HepG2 (cell line): Measurements from ENCODE around the gene ATAD3C. TPM values are rescaled to one million over a fixed set of nuclear protein-coding genes. Genes with fewer than 3 reads are reported as not detected.

Experiments
- CHCHD3 ChIP-seq: sonication (generic); formaldehyde crosslinking; IDR thresholded peaks from 2 replicates; pipeline ENCODE4 v1.8.0; 2022; ENCODE audit warnings: mild to moderate bottlenecking, missing genetic modification reagents, moderate library complexity
- EP300 ChIP-seq, 3 experiments: sonication (generic) in 1 of 3; formaldehyde crosslinking in 1 of 3; IDR thresholded peaks; 2 replicates each; pipeline versions ENCODE4 v1.5.1 to v1.6.1; 2011 to 2020; ENCODE audit warnings: low read depth in 2 of 3, low read length in 2 of 3, borderline replicate concordance in 1 of 3, improper control_type of control experiment in 1 of 3, mild to moderate bottlenecking in 1 of 3, missing genetic modification reagents in 1 of 3, moderate library complexity in 1 of 3
- HNRNPK ChIP-seq: fragments of 200-400 bp; formaldehyde crosslinking; IDR thresholded peaks from 2 replicates; pipeline ENCODE4 v1.6.1; 2018; ENCODE audit warnings: low read length, low read depth, moderate library complexity, mild to moderate bottlenecking; ENCODE audit not compliant: poor library complexity, severe bottlenecking
- MED8 ChIP-seq: sonication (generic); formaldehyde crosslinking; IDR thresholded peaks from 2 replicates; pipeline ENCODE4 v1.8.1; 2023; ENCODE audit warnings: mild to moderate bottlenecking, missing genetic modification reagents; ENCODE audit not compliant: insufficient replicate concordance
- MIXL1 ChIP-seq: IDR thresholded peaks from 2 replicates; pipeline ENCODE4 v1.6.1; 2016
- NCOR1 ChIP-seq: fragments of 200-600 bp; sonication (generic); IDR thresholded peaks from 2 replicates; pipeline ENCODE4 v1.7.0; 2017; ENCODE audit warnings: antibody characterized with exemption, low read length, borderline replicate concordance
- NFIB ChIP-seq: sonication (generic); formaldehyde crosslinking; IDR thresholded peaks from 2 replicates; pipeline ENCODE4 v1.9.0; 2021; ENCODE audit warnings: missing genetic modification reagents, mild to moderate bottlenecking, borderline replicate concordance
- ONECUT2 ChIP-seq: sonication (generic); formaldehyde crosslinking; IDR thresholded peaks from 2 replicates; pipeline ENCODE4 v1.4.0; 2020; ENCODE audit warnings: missing genetic modification reagents
- PHF5A ChIP-seq: IDR thresholded peaks from one replicate; pipeline ENCODE4 v1.6.1; 2018; ENCODE audit warnings: low read depth, missing genetic modification reagents; ENCODE audit not compliant: unreplicated experiment
- SATB2 ChIP-seq: sonication (generic); formaldehyde crosslinking; IDR thresholded peaks from 2 replicates; pipeline ENCODE4 v1.5.0; 2020; ENCODE audit warnings: missing genetic modification reagents
- SIX1 ChIP-seq: sonication (generic); formaldehyde crosslinking; IDR thresholded peaks from 2 replicates; pipeline ENCODE4 v1.4.0; 2020; ENCODE audit warnings: missing genetic modification reagents, borderline replicate concordance
- SMARCE1 ChIP-seq: fragments of 450-650 bp; IDR thresholded peaks from 2 replicates; pipeline ENCODE4 v1.6.1; 2017; ENCODE audit warnings: borderline replicate concordance
- SP140L ChIP-seq: sonication (generic); formaldehyde crosslinking; IDR thresholded peaks from 2 replicates; pipeline ENCODE4 v1.4.0; 2020; ENCODE audit warnings: missing genetic modification reagents, borderline replicate concordance
- TBL1XR1 ChIP-seq: fragments of 150-350 bp; IDR thresholded peaks from 2 replicates; pipeline ENCODE4 v1.6.1; 2014; ENCODE audit warnings: borderline replicate concordance, low read length; ENCODE audit not compliant: partially characterized antibody
- ZIK1 ChIP-seq: sonication (generic); formaldehyde crosslinking; IDR thresholded peaks from 2 replicates; pipeline ENCODE4 v1.5.0; 2020; ENCODE audit warnings: mild to moderate bottlenecking, low read depth, missing genetic modification reagents, borderline replicate concordance
- ZMYM3 ChIP-seq: sonication (generic); formaldehyde crosslinking; IDR thresholded peaks from 2 replicates; pipeline ENCODE4 v1.5.1; 2020; ENCODE audit warnings: mild to moderate bottlenecking, missing genetic modification reagents
- ZNF75D ChIP-seq: sonication (generic); formaldehyde crosslinking; IDR thresholded peaks from 2 replicates; pipeline ENCODE4 v1.8.1; 2023; ENCODE audit warnings: missing genetic modification reagents, mild to moderate bottlenecking, borderline replicate concordance
- ZSCAN30 ChIP-seq: sonication (generic); formaldehyde crosslinking; IDR thresholded peaks from 2 replicates; pipeline ENCODE4 v1.5.0; 2020; ENCODE audit warnings: mild to moderate bottlenecking, missing genetic modification reagents
- polyA plus RNA-seq, 8 experiments: library from polyadenylated mRNA; depleted of rRNA in 3 of 8; stranded (reverse) in 7 of 8; unstranded in 1 of 8; fragments of >200 nt; fragmentation: Illumina TruSeq in 4 of 8; extraction: Trizol in 4 of 8; gene quantifications; 2 replicates each; pipeline versions ENCODE4 v1.2.1 to v1.2.3, GENCODE V29; 2011 to 2016; ENCODE audit warnings: low read depth in 4 of 8, missing spikeins in 1 of 8, mixed read lengths in 1 of 8; ENCODE audit not compliant: insufficient read depth in 1 of 8
- total RNA-seq, 5 experiments: library from RNA; depleted of rRNA; stranded (reverse); fragments of >200 nt; fragmentation: Illumina TruSeq; extraction: Trizol; gene quantifications; 2 replicates each; pipeline ENCODE4 v1.2.3, GENCODE V29; 2016; ENCODE audit warnings: low read depth in 1 of 5
- TF ChIP-seq, protein P1 (sequence below): sonication (generic); formaldehyde crosslinking; IDR thresholded peaks from 2 replicates; pipeline ENCODE4 v1.5.1; 2020; ENCODE audit warnings: missing genetic modification reagents, mild to moderate bottlenecking, borderline replicate concordance
- TF ChIP-seq, protein P2 (sequence below): sonication (generic); formaldehyde crosslinking; conservative IDR thresholded peaks from 2 replicates; pipeline ENCODE4 v1.4.0; 2020; ENCODE audit warnings: missing genetic modification reagents
- TF ChIP-seq, protein P3 (sequence below): sonication (generic); formaldehyde crosslinking; IDR thresholded peaks from 2 replicates; pipeline ENCODE4 v1.5.1; 2020; ENCODE audit warnings: missing genetic modification reagents, mild to moderate bottlenecking, borderline replicate concordance
- TF ChIP-seq, protein P4 (sequence below): IDR thresholded peaks from 2 replicates; pipeline ENCODE4 v1.6.1; 2018; ENCODE audit warnings: missing genetic modification reagents, mild to moderate bottlenecking, missing compliant biosample characterization

The ATAD3C gene
- total and polyA plus RNA-seq, 2 of the 13 experiments (the other 11 are each of a cell fraction or from before 2014, with no cell fraction given): 2.4 to 3.2 TPM

DNA sequence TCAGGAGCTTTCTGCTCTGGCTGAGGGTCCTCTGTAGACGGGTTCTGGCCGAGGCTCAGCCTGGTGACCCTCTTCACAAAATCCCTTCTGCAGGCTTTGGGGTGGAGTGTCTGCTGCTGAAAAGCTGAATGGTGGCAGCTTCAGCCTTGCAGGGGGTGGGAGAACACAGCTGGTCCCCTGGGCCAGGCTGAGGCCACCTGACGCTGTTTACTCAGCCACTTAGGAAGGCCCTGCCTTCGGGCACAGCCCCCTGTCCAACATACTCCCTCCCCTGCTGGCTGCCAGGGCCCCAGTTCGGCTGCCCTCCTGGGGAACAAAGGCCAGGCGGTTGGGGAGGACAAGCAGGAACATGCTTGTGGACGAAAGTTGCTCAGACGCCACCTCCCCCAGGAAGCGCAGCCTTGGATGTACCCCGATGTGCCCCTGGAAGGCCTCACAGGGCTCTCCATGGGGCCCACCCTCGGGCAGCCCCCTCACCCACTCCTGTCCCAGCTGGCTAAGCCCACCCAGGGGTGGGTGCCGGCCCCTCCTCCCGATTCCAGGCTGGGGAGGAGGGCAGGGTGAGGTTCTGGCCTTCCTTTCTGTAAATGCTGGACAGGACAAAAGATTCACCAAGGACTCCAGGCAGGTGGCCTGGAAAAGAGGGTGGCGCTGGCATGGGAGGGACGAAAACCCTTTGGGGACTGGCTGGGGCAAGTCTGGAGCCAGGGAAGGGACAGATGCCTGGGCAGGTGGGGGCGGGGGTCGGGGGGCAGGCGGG is 28.2 kb upstream of the ATAD3C start, which contains the start of gene ANKRD65 (continued):
- TF ChIP-seq HNRNPK (no peak), TBL1XR1 (no peak), MIXL1 (CRISPR knock-in tag) (no peak), SMARCE1 (no peak), ZIK1 (CRISPR knock-in tag) (peak; percentile 72; the same call in 1 of the 2 replicates), SP140L (no peak), SATB2 (no peak), CHCHD3 (no peak), NCOR1 (no peak), ZNF75D (CRISPR knock-in tag) (no peak), SIX1 (no peak), ZSCAN30 (0 out of 2 replicates have a peak, but pooled peaks have one; percentile 58), PHF5A (CRISPR knock-in tag) (no peak), EP300 (IDR thresholded peaks at IDR 0.05; ENCODE audit: low read depth in 2 of 2, low read length in 2 of 2) (peak in 1 of 2 experiments; percentile 33; a peak in 1 of 4 replicates), EP300 (CRISPR knock-in tag; IDR thresholded peaks at IDR 0.05; ENCODE audit: borderline replicate concordance) (no peak), MED8 (CRISPR knock-in tag) (no peak), ZMYM3 (CRISPR knock-in tag) (peak; percentile 47; the same call in 1 of the 2 replicates), NFIB (CRISPR knock-in tag) (no peak), ONECUT2 (CRISPR knock-in tag) (no peak)
- TF ChIP-seq, protein P1, sequence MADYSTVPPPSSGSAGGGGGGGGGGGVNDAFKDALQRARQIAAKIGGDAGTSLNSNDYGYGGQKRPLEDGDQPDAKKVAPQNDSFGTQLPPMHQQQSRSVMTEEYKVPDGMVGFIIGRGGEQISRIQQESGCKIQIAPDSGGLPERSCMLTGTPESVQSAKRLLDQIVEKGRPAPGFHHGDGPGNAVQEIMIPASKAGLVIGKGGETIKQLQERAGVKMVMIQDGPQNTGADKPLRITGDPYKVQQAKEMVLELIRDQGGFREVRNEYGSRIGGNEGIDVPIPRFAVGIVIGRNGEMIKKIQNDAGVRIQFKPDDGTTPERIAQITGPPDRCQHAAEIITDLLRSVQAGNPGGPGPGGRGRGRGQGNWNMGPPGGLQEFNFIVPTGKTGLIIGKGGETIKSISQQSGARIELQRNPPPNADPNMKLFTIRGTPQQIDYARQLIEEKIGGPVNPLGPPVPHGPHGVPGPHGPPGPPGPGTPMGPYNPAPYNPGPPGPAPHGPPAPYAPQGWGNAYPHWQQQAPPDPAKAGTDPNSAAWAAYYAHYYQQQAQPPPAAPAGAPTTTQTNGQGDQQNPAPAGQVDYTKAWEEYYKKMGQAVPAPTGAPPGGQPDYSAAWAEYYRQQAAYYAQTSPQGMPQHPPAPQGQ (CRISPR knock-in tag): no peak
- TF ChIP-seq, protein P2, sequence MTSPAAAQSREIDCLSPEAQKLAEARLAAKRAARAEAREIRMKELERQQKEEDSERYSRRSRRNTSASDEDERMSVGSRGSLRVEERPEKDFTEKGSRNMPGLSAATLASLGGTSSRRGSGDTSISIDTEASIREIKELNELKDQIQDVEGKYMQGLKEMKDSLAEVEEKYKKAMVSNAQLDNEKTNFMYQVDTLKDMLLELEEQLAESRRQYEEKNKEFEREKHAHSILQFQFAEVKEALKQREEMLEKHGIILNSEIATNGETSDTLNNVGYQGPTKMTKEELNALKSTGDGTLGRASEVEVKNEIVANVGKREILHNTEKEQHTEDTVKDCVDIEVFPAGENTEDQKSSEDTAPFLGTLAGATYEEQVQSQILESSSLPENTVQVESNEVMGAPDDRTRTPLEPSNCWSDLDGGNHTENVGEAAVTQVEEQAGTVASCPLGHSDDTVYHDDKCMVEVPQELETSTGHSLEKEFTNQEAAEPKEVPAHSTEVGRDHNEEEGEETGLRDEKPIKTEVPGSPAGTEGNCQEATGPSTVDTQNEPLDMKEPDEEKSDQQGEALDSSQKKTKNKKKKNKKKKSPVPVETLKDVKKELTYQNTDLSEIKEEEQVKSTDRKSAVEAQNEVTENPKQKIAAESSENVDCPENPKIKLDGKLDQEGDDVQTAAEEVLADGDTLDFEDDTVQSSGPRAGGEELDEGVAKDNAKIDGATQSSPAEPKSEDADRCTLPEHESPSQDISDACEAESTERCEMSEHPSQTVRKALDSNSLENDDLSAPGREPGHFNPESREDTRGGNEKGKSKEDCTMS (CRISPR knock-in tag): no peak
- TF ChIP-seq, protein P3, sequence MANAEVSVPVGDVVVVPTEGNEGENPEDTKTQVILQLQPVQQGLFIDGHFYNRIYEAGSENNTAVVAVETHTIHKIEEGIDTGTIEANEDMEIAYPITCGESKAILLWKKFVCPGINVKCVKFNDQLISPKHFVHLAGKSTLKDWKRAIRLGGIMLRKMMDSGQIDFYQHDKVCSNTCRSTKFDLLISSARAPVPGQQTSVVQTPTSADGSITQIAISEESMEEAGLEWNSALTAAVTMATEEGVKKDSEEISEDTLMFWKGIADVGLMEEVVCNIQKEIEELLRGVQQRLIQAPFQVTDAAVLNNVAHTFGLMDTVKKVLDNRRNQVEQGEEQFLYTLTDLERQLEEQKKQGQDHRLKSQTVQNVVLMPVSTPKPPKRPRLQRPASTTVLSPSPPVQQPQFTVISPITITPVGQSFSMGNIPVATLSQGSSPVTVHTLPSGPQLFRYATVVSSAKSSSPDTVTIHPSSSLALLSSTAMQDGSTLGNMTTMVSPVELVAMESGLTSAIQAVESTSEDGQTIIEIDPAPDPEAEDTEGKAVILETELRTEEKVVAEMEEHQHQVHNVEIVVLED (CRISPR knock-in tag): no peak
- TF ChIP-seq, protein P4, sequence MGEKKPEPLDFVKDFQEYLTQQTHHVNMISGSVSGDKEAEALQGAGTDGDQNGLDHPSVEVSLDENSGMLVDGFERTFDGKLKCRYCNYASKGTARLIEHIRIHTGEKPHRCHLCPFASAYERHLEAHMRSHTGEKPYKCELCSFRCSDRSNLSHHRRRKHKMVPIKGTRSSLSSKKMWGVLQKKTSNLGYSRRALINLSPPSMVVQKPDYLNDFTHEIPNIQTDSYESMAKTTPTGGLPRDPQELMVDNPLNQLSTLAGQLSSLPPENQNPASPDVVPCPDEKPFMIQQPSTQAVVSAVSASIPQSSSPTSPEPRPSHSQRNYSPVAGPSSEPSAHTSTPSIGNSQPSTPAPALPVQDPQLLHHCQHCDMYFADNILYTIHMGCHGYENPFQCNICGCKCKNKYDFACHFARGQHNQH (CRISPR knock-in tag): no peak
